HepG2 (cell line): ENCODE data around the gene UCN2. TPM values are rescaled to one million over a fixed set of nuclear protein-coding genes. Genes with fewer than 3 reads are reported as not detected.

Source experiments
- ARID4A ChIP-seq: sonication (generic); formaldehyde crosslinking; IDR thresholded peaks from 2 replicates; pipeline ENCODE4 v1.5.0; 2020; ENCODE audit warnings: mild to moderate bottlenecking, missing genetic modification reagents, borderline replicate concordance
- BHLHE40 ChIP-seq: IDR thresholded peaks from 2 replicates; pipeline ENCODE4 v1.6.1; 2011; ENCODE audit warnings: low read length, improper control_type of control experiment
- NFE2L1 ChIP-seq: sonication (generic); formaldehyde crosslinking; IDR thresholded peaks from 2 replicates; pipeline ENCODE4 v1.4.0; 2020; ENCODE audit warnings: missing genetic modification reagents, mild to moderate bottlenecking, borderline replicate concordance
- SOX13 ChIP-seq, 3 experiments: fragments of 450-650 bp in 1 of 3; sonication (generic) in 1 of 3; formaldehyde crosslinking in 1 of 3; IDR thresholded peaks in 2 of 3; conservative IDR thresholded peaks in 1 of 3; 2 replicates each; pipeline versions ENCODE4 v1.5.0 to v1.6.1; 2016 to 2020; ENCODE audit warnings: antibody characterized with exemption in 1 of 3, mild to moderate bottlenecking in 1 of 3, missing compliant biosample characterization in 1 of 3, missing genetic modification reagents in 1 of 3, moderate library complexity in 1 of 3
- ZBTB10 ChIP-seq: sonication (generic); formaldehyde crosslinking; IDR thresholded peaks from 2 replicates; pipeline ENCODE4 v1.4.0; 2020; ENCODE audit warnings: missing genetic modification reagents, borderline replicate concordance
- ZBTB42 ChIP-seq: sonication (generic); formaldehyde crosslinking; IDR thresholded peaks from 2 replicates; pipeline ENCODE4 v1.5.0; 2020; ENCODE audit warnings: mild to moderate bottlenecking, missing genetic modification reagents
- ZBTB7A ChIP-seq: sonication (generic); formaldehyde crosslinking; IDR thresholded peaks from 2 replicates; pipeline ENCODE4 v1.8.0; 2022; ENCODE audit warnings: mild to moderate bottlenecking, missing genetic modification reagents
- ZFX ChIP-seq: sonication (generic); formaldehyde crosslinking; IDR thresholded peaks from 2 replicates; pipeline ENCODE4 v1.4.0; 2020; ENCODE audit warnings: mild to moderate bottlenecking, low read depth, missing genetic modification reagents, moderate library complexity
- ZNF136 ChIP-seq: sonication (generic); formaldehyde crosslinking; IDR thresholded peaks from 2 replicates; pipeline ENCODE4 v1.8.1; 2022; ENCODE audit warnings: low read depth, mild to moderate bottlenecking, moderate library complexity, missing genetic modification reagents
- ZNF24 ChIP-seq: fragments of 450-650 bp; IDR thresholded peaks from 2 replicates; pipeline ENCODE4 v1.6.1; 2017; ENCODE audit warnings: antibody characterized with exemption, mild to moderate bottlenecking
- ZNF362 ChIP-seq: sonication (generic); formaldehyde crosslinking; IDR thresholded peaks from 2 replicates; pipeline ENCODE4 v1.4.0; 2020; ENCODE audit warnings: missing genetic modification reagents, mild to moderate bottlenecking, borderline replicate concordance
- ZNF704 ChIP-seq: sonication (generic); formaldehyde crosslinking; IDR thresholded peaks from 2 replicates; pipeline ENCODE4 v1.8.1; 2023; ENCODE audit warnings: mild to moderate bottlenecking, inconsistent platforms, moderate library complexity, missing genetic modification reagents, borderline replicate concordance
- ZNF800 ChIP-seq: sonication (generic); formaldehyde crosslinking; IDR thresholded peaks from 2 replicates; pipeline ENCODE4 v1.4.0; 2020; ENCODE audit warnings: missing genetic modification reagents
- polyA plus RNA-seq, 8 experiments: library from polyadenylated mRNA; depleted of rRNA in 3 of 8; stranded (reverse) in 7 of 8; unstranded in 1 of 8; fragments of >200 nt; fragmentation: Illumina TruSeq in 4 of 8; extraction: Trizol in 4 of 8; gene quantifications; 2 replicates each; pipeline versions ENCODE4 v1.2.1 to v1.2.3, GENCODE V29; 2011 to 2016; ENCODE audit warnings: low read depth in 4 of 8, missing spikeins in 1 of 8, mixed read lengths in 1 of 8; ENCODE audit not compliant: insufficient read depth in 1 of 8
- total RNA-seq, 5 experiments: library from RNA; depleted of rRNA; stranded (reverse); fragments of >200 nt; fragmentation: Illumina TruSeq; extraction: Trizol; gene quantifications; 2 replicates each; pipeline ENCODE4 v1.2.3, GENCODE V29; 2016; ENCODE audit warnings: low read depth in 1 of 5

The UCN2 gene
- total and polyA plus RNA-seq, 2 of the 13 experiments (the other 11 are each of a cell fraction or from before 2014, with no cell fraction given), result 0.07 to 1.5 TPM

GRCh38 chr3:48595526-48596121 lies 32.0 kb upstream of the UCN2 start (continued):
- TF ChIP-seq ZNF800 (CRISPR knock-in tag) (no peak), BHLHE40 (no peak), ZBTB10 (CRISPR knock-in tag) (peak; percentile 72; the same call in 1 of the 2 replicates), SOX13 (IDR thresholded peaks at IDR 0.05) (no peak), SOX13 (CRISPR knock-in tag; conservative IDR thresholded peaks at IDR 0.05 in 1 of 2, IDR thresholded peaks at IDR 0.05 in 1 of 2) (no peak), ZNF362 (CRISPR knock-in tag) (no peak), ZBTB7A (CRISPR knock-in tag) (no peak), ZNF704 (CRISPR knock-in tag) (no peak), ZFX (CRISPR knock-in tag) (0 out of 2 replicates have a peak, but pooled peaks have one; percentile 9), ZNF24 (no peak), ARID4A (CRISPR knock-in tag) (peak; percentile 35; the same call in 1 of the 2 replicates), ZBTB42 (CRISPR knock-in tag) (0 out of 2 replicates have a peak, but pooled peaks have one; percentile 59), NFE2L1 (no peak), ZNF136 (CRISPR knock-in tag) (no peak)
